ENCODE data around the gene PON2. TPM values are rescaled to one million over a fixed set of nuclear protein-coding genes. Genes with fewer than 3 reads are reported as not detected.

PON2 gene
- total RNA-seq, 1 donor from 2014 or later: 36.5 TPM

DNA sequence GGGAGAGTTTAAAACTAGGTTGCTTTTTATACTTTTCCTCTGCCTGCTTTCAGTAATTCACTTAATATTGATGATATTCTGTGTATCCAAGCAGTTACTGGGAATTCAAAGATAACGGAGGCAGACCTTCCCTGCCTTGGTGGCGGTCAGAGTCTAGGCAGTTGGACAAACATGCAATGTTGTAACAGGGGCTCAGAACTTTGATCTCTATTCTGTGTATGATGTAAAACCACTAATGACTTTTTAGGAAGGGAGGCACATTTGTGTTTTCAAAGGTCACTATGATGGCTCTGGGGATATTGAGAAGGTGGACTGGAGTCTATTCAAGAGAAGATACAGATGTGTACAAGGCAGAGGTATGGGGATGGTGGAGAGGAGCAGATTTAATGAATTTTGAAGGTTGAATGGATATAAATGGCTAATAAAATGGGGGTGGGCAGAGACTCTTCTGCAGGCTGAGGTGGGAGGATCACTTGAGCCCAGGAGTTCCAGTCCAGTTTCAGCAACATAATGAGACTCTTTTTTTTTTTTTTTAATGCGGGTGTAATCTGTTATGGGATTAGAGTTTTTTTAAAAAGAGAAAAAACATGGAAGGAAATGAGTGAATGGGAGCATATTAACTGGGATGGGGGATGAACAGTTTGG lies 5.7 kb upstream of the PON2 start:
- TF ChIP-seq, protein P1, sequence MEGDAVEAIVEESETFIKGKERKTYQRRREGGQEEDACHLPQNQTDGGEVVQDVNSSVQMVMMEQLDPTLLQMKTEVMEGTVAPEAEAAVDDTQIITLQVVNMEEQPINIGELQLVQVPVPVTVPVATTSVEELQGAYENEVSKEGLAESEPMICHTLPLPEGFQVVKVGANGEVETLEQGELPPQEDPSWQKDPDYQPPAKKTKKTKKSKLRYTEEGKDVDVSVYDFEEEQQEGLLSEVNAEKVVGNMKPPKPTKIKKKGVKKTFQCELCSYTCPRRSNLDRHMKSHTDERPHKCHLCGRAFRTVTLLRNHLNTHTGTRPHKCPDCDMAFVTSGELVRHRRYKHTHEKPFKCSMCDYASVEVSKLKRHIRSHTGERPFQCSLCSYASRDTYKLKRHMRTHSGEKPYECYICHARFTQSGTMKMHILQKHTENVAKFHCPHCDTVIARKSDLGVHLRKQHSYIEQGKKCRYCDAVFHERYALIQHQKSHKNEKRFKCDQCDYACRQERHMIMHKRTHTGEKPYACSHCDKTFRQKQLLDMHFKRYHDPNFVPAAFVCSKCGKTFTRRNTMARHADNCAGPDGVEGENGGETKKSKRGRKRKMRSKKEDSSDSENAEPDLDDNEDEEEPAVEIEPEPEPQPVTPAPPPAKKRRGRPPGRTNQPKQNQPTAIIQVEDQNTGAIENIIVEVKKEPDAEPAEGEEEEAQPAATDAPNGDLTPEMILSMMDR (IDR thresholded peaks at IDR 0.05; ENCODE audit: borderline replicate concordance): no peak
- intact Hi-C loops (cut with micrococcal nuclease): no loop called here
- DNase-seq: no peak
- Histone ChIP-seq H3K27ac (replicated peaks) (no peak overlapping the region), H3K36me3 (no peaks in the 10 kb centered on the region), H3K4me3 (no peak overlapping the region), H3K27me3 (ENCODE audit: low read depth) (no peaks in the 10 kb centered on the region), H3K4me1 (peaks cover under 1% of the 10 kb centered on the region), H3K9me3 (replicated peaks) (no peaks in the 10 kb centered on the region)

GRCh38 chr7:95436407-95436806 lies 1.6 kb upstream of the PON2 start:
- TF ChIP-seq, protein P1 (IDR thresholded peaks at IDR 0.05; ENCODE audit: borderline replicate concordance): no peak
- no peaks in the 10 kb centered on the region for H3K27me3 ChIP-seq (ENCODE audit: low read depth)
- intact Hi-C loops (cut with micrococcal nuclease): no loop called here
- H3K36me3 ChIP-seq: peaks cover 4% of the 10 kb centered on the region
- H3K4me1 ChIP-seq: peaks cover 30% of the 10 kb centered on the region
- no peak for DNase-seq
- H3K4me3 ChIP-seq: no peak overlapping the region
- H3K9me3 ChIP-seq (replicated peaks): no peaks in the 10 kb centered on the region
- no peak overlapping the region for H3K27ac ChIP-seq (replicated peaks)

DNA sequence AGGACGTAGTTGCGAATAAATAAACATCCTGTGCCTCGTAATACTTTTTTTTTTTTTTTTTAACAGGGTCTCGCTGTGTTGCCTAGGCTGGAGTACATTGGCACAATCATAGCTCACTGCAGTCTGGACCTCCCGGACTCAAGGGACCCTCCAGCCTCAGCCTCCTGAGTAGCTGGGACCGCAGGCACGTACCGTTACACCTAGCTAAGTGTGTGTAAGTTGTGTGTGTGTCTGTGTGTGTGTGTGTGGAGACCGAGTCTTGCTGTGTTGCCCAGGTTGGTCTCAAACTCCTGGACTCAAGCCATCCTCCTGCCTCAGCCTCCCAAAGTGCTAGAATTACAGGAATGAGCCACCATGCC lies 573 bp upstream of the PON2 start:
- no peaks in the 10 kb centered on the region for H3K9me3 ChIP-seq (replicated peaks)
- peak overlapping the region; percentile 96 for H3K27ac ChIP-seq (replicated peaks)
- peak overlapping the region; percentile 85 for H3K4me3 ChIP-seq
- TF ChIP-seq, protein P1 (IDR thresholded peaks at IDR 0.05; ENCODE audit: borderline replicate concordance): no peak
- DNase-seq: no peak
- no peaks in the 10 kb centered on the region for H3K27me3 ChIP-seq (ENCODE audit: low read depth)
- peaks cover 4% of the 10 kb centered on the region for H3K36me3 ChIP-seq
- intact Hi-C loops (cut with micrococcal nuclease): no loop called here
- peaks cover 30% of the 10 kb centered on the region for H3K4me1 ChIP-seq

DNA sequence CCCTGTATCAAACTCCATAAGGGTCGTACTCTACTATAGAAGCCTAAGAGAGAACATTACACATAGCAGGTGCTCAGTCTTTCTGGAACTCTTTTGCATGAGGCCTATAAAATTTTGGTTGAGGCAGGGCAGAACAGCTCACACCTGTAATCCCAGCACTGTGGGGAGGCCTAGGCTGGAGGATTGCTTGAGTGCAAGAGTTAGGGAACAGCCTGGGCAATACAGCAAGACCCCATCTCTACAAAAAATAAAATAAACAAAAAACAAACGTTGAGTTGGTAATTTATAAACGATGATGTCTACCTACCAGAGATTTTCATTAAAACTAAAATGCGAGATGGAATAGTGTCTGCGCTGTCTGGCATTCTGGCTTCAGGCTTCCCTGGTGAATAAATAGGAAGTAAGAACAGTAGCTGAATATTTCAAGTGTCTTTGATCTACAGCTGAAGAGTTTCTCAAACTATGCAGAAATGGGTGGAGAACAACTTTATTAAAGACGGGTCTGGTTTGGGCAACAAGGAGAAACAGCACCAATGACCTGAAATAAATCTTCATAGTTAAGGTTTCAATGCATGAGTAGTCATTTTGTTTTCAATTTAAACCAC lies 774 bp downstream of the PON2 start:
- peak overlapping the region; percentile 96 for H3K27ac ChIP-seq (replicated peaks)
- TF ChIP-seq, protein P1 (IDR thresholded peaks at IDR 0.05; ENCODE audit: borderline replicate concordance): no peak
- H3K9me3 ChIP-seq (replicated peaks): peaks cover 4% of the 10 kb centered on the region
- H3K4me1 ChIP-seq: peaks cover 30% of the 10 kb centered on the region
- peaks cover 10% of the 10 kb centered on the region for H3K36me3 ChIP-seq
- intact Hi-C loops (cut with micrococcal nuclease): no loop called here
- no peaks in the 10 kb centered on the region for H3K27me3 ChIP-seq (ENCODE audit: low read depth)
- H3K4me3 ChIP-seq: peak overlapping the region; percentile 85
- DNase-seq: no peak

GRCh38 chr7:95433129-95433528 lies 1.7 kb downstream of the PON2 start:
- DNase-seq: no peak
- no peaks in the 10 kb centered on the region for H3K27me3 ChIP-seq (ENCODE audit: low read depth)
- H3K9me3 ChIP-seq (replicated peaks): peaks cover 4% of the 10 kb centered on the region
- TF ChIP-seq, protein P1 (IDR thresholded peaks at IDR 0.05; ENCODE audit: borderline replicate concordance): no peak
- intact Hi-C loops (cut with micrococcal nuclease): no loop called here
- H3K36me3 ChIP-seq: peaks cover 10% of the 10 kb centered on the region
- H3K4me1 ChIP-seq: peaks cover 30% of the 10 kb centered on the region
- H3K27ac ChIP-seq (replicated peaks): no peak overlapping the region
- no peak overlapping the region for H3K4me3 ChIP-seq
